Neuronal stem cell (in vitro differentiated cells): Measurements from ENCODE around the gene KIT. TPM values are rescaled to one million over a fixed set of nuclear protein-coding genes. Genes with fewer than 3 reads are reported as not detected.

ENCODE experiments used
- DNase-seq: peaks from one replicate; pipeline ENCODE4 v3.0.0-alpha.2; 2013; ENCODE audit warnings: low spot score
- H2AFZ ChIP-seq: one replicate; pipeline ENCODE4 v1.6.1; 2013; ENCODE audit warnings: mild to moderate bottlenecking, low read length, inconsistent platforms
- H2AK5ac ChIP-seq: 2 replicates; pipeline ENCODE4 v1.6.1; 2013; ENCODE audit warnings: low read depth, mild to moderate bottlenecking, inconsistent platforms, low read length, moderate library complexity, mixed read lengths
- H2BK120ac ChIP-seq: 2 replicates; pipeline ENCODE4 v1.6.1; 2013; ENCODE audit warnings: low read depth, mild to moderate bottlenecking, inconsistent platforms, low read length, moderate library complexity, mixed read lengths
- H2BK12ac ChIP-seq: one replicate; pipeline ENCODE4 v1.6.1; 2013; ENCODE audit warnings: low read length, inconsistent platforms
- H2BK15ac ChIP-seq: 2 replicates; pipeline ENCODE4 v1.6.1; 2013; ENCODE audit warnings: mild to moderate bottlenecking, low read length, inconsistent platforms, mixed read lengths
- H2BK5ac ChIP-seq: one replicate; pipeline ENCODE4 v1.6.1; 2013; ENCODE audit warnings: inconsistent platforms, mild to moderate bottlenecking, low read length, moderate library complexity
- H3K14ac ChIP-seq: one replicate; pipeline ENCODE4 v1.6.1; 2013; ENCODE audit warnings: low read length, inconsistent platforms
- H3K18ac ChIP-seq: 2 replicates; pipeline ENCODE4 v1.6.1; 2013; ENCODE audit warnings: low read length, inconsistent platforms
- H3K23ac ChIP-seq: 2 replicates; pipeline ENCODE4 v1.6.1; 2013; ENCODE audit warnings: low read depth, mild to moderate bottlenecking, mixed read lengths, low read length, inconsistent platforms; ENCODE audit not compliant: poor library complexity
- H3K27ac ChIP-seq: replicated peaks from 3 replicates; pipeline ENCODE4 v1.5.1; 2013; ENCODE audit warnings: low read length, inconsistent platforms
- H3K27me3 ChIP-seq, 3 experiments: 2 replicates each; pipeline ENCODE4 v1.6.1; 2013; ENCODE audit warnings: low read length in 3 of 3, mild to moderate bottlenecking in 2 of 3, inconsistent platforms in 1 of 3, low read depth in 1 of 3, mixed read lengths in 1 of 3, moderate library complexity in 1 of 3; ENCODE audit not compliant: control insufficient read depth in 3 of 3, insufficient read depth in 3 of 3
- H3K36me3 ChIP-seq, 2 donors: replicated peaks in 1 of 2; 2 replicates each; pipeline ENCODE4 v1.6.1; 2013; ENCODE audit warnings: low read length in 2 of 2; ENCODE audit not compliant: control insufficient read depth in 2 of 2, insufficient read depth in 2 of 2
- H3K4ac ChIP-seq: 2 replicates; pipeline ENCODE4 v1.6.1; 2013; ENCODE audit warnings: inconsistent platforms, mild to moderate bottlenecking, low read length, moderate library complexity
- H3K4me1 ChIP-seq, 2 donors: 1 replicate in 1 of 2; 2 replicates in 1 of 2; pipeline ENCODE4 v1.6.1; 2013; ENCODE audit warnings: low read length in 2 of 2, low read depth in 1 of 2; ENCODE audit not compliant: control insufficient read depth in 2 of 2, insufficient read depth in 1 of 2
- H3K4me2 ChIP-seq: one replicate; pipeline ENCODE4 v1.6.1; 2013; ENCODE audit warnings: mild to moderate bottlenecking, low read length, inconsistent platforms; ENCODE audit not compliant: insufficient read depth, poor library complexity, severe bottlenecking
- H3K4me3 ChIP-seq, 2 donors: 2 replicates each; pipeline ENCODE4 v1.5.1; 2013; ENCODE audit warnings: low read length in 2 of 2, mild to moderate bottlenecking in 2 of 2, inconsistent platforms in 1 of 2, moderate library complexity in 1 of 2
- H3K79me1 ChIP-seq: one replicate; pipeline ENCODE4 v1.6.1; 2013; ENCODE audit warnings: low read depth, mild to moderate bottlenecking, inconsistent platforms, low read length, moderate library complexity
- H3K9ac ChIP-seq: one replicate; pipeline ENCODE4 v1.6.1; 2013; ENCODE audit warnings: mild to moderate bottlenecking, low read depth, low read length, inconsistent platforms; ENCODE audit not compliant: poor library complexity
- H3K9me3 ChIP-seq, 2 donors: replicated peaks in 1 of 2; 2 replicates each; pipeline versions ENCODE3 to v1.6.1; 2013; ENCODE audit warnings: low read length in 2 of 2, mild to moderate bottlenecking in 2 of 2, inconsistent platforms in 1 of 2, low read depth in 1 of 2, mixed read lengths in 1 of 2, moderate library complexity in 1 of 2; ENCODE audit not compliant: control insufficient read depth in 2 of 2, insufficient read depth in 1 of 2
- H4K8ac ChIP-seq: one replicate; pipeline ENCODE4 v1.6.1; 2013; ENCODE audit warnings: low read depth, mild to moderate bottlenecking, inconsistent platforms, low read length, moderate library complexity
- H4K91ac ChIP-seq: one replicate; pipeline ENCODE4 v1.6.1; 2013; ENCODE audit warnings: low read length, low read depth, mild to moderate bottlenecking, inconsistent platforms; ENCODE audit not compliant: poor library complexity
- WGBS, 2 donors: extraction: QIAGEN DNeasy Blood & Tissue Kit; methylation state at CpG; one replicate each; pipeline ENCODE4 v1.1.7; 2013; ENCODE audit warnings: missing lambda C conversion rate in 2 of 2, mixed read lengths in 1 of 2; ENCODE audit not compliant: insufficient read length in 2 of 2, insufficient replicate concordance in 1 of 2; ENCODE audit errors: extremely low coverage in 2 of 2; 5-methylcytosine and 5-hydroxymethylcytosine counted together
- polyA plus RNA-seq, 2 experiments: library from polyadenylated mRNA; stranded (reverse); fragments of 200-250 nt; gene quantifications; one replicate each; pipeline ENCODE4 v1.2.3, GENCODE V29; 2013

KIT gene
- 8.3 TPM for polyA plus RNA-seq (2013, experiment 1 of 2)
- polyA plus RNA-seq (2013, experiment 2 of 2) = 8.3 TPM

DNA sequence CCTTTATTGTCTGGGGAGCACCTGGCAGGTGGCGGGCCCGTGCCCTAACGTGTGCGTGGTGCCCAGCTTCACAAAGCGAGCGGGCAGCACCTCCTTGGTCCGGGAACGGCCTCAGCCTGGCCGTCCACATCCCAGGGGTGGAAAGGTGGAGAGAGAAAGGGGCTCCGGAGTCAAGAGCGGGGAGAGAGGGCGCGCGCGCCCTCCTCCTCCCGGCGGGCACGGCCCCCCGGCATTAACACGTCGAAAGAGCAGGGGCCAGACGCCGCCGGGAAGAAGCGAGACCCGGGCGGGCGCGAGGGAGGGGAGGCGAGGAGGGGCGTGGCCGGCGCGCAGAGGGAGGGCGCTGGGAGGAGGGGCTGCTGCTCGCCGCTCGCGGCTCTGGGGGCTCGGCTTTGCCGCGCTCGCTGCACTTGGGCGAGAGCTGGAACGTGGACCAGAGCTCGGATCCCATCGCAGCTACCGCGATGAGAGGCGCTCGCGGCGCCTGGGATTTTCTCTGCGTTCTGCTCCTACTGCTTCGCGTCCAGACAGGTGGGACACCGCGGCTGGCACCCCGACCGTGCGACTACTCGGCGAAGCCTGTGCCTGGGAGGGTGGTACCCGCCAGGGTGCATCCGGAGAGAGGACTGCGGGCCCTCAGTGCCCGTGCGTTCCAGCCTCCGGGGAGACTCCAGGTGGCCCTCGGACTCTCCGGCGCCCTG, at the start of gene KIT:
Gene KIT, plus strand, starts transcription at position 407 of the 701 bp plus-strand sequence. Its CDS starts 58 bp downstream, at position 465.
- H3K14ac ChIP-seq = peak within 1 kb of the TSS; percentile 73
- peak; percentile 75 for DNase-seq
- H3K79me1 ChIP-seq = no peaks in the 10 kb centered on the region
- peak within 1 kb of the TSS; percentile 79 for H2BK15ac ChIP-seq
- peak within 1 kb of the TSS; percentile 57 to 94 for H3K4me3 ChIP-seq
- H3K27me3 ChIP-seq = peaks cover 0 to 76% (median 23%) of the 10 kb centered on the region in 3 experiments
- no peak within 1 kb of the TSS for H2AK5ac ChIP-seq
- H3K23ac ChIP-seq = peak within 1 kb of the TSS; percentile 76
- peak within 1 kb of the TSS; percentile 96 for H3K18ac ChIP-seq
- peak within 1 kb of the TSS; percentile 36 for H2BK120ac ChIP-seq
- no peak within 1 kb of the TSS for H4K8ac ChIP-seq
- peak within 1 kb of the TSS; percentile 66 for H2BK5ac ChIP-seq
- no peaks in the 10 kb centered on the region for H3K9me3 ChIP-seq
- WGBS, 2 donors = no CpG with 5 or more reads among the region's 72 CpGs
- H3K27ac ChIP-seq = peak within 1 kb of the TSS; percentile 19
- peaks cover 5 to 10% of the 10 kb centered on the region in 2 donors for H3K4me1 ChIP-seq
- H3K4me2 ChIP-seq = peak within 1 kb of the TSS; percentile 99
- peak within 1 kb of the TSS; percentile 92 for H3K9ac ChIP-seq
- no peaks in the 10 kb centered on the region for H3K36me3 ChIP-seq
- no peak within 1 kb of the TSS for H3K4ac ChIP-seq
- peak within 1 kb of the TSS; percentile 63 for H2BK12ac ChIP-seq
- peak within 1 kb of the TSS; percentile 99 for H2AFZ ChIP-seq
- peak within 1 kb of the TSS; percentile 14 for H4K91ac ChIP-seq

DNA sequence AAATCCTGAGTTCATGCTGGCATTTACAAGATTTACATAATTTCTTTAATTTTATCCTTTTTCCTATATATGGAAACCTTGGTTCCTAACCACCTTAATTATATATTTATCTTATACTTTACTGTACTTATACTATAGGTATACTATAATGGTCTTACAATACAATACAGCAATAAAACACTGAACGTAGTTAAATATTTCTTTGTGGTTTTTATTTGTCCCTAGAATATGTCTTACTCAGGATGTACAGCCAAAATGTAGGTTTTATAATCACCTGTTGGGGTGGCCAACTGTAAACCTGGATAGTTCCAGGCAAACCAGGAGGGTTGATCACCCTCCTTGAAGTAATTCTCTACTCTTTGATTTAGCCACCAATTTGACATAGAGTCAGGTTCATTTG, 48.4 kb upstream of the KIT start:
- Histone ChIP-seq H2AK5ac (no peak overlapping the region), H4K91ac (no peak overlapping the region), H3K36me3 (no peaks in the 10 kb centered on the region), H3K27ac (no peak overlapping the region), H2BK5ac (no peak overlapping the region), H3K4me3 (no peak overlapping the region), H3K14ac (no peak overlapping the region), H3K27me3 (peaks cover 0 to 2% (median 0%) of the 10 kb centered on the region in 3 experiments), H4K8ac (no peak overlapping the region), H2BK12ac (no peak overlapping the region), H2BK15ac (no peak overlapping the region), H3K9ac (no peak overlapping the region), H3K9me3 (peaks cover 0 to 2% of the 10 kb centered on the region in 2 donors), H3K23ac (no peak overlapping the region), H3K4ac (no peak overlapping the region), H2AFZ (no peak overlapping the region), H2BK120ac (no peak overlapping the region), H3K4me1 (no peaks in the 10 kb centered on the region), H3K18ac (no peak overlapping the region), H3K4me2 (no peak overlapping the region), H3K79me1 (no peaks in the 10 kb centered on the region)
- WGBS, 2 donors = no CpG with 5 or more reads among the region's 1 CpG
- no peak for DNase-seq

DNA sequence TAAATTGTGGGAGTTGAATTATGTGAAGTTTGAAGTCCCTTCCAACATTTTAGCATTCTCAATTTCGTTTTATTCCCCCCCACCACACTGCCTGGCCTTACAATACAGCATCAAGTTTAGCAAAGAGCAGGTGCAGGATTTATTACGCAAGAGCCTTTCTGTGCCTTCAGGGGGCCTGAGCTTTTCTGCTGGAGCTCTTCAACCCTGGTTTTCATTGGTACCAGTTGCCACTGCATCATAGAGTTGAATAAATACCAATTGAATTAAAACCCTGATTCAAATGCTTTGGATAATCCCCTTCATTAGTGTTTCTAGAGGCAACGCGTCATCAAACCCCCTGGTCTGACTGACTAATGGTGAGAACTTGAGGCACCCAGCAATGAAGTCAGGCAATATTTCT, 43.6 kb upstream of the KIT start:
- Histone ChIP-seq H2AK5ac (no peak overlapping the region), H3K4me3 (no peak overlapping the region), H3K36me3 (no peaks in the 10 kb centered on the region), H2BK15ac (no peak overlapping the region), H2BK12ac (no peak overlapping the region), H2AFZ (no peak overlapping the region), H3K18ac (no peak overlapping the region), H3K9me3 (no peaks in the 10 kb centered on the region), H3K4me1 (no peaks in the 10 kb centered on the region), H2BK120ac (no peak overlapping the region), H3K14ac (no peak overlapping the region), H3K23ac (no peak overlapping the region), H3K27me3 (peaks cover 0 to 2% (median 0%) of the 10 kb centered on the region in 3 experiments), H4K91ac (no peak overlapping the region), H3K4me2 (no peak overlapping the region), H3K4ac (no peak overlapping the region), H3K27ac (no peak overlapping the region), H4K8ac (no peak overlapping the region), H3K79me1 (no peaks in the 10 kb centered on the region), H2BK5ac (no peak overlapping the region), H3K9ac (no peak overlapping the region)
- no CpG with 5 or more reads among the region's 4 CpGs for WGBS, 2 donors
- no peak for DNase-seq

DNA sequence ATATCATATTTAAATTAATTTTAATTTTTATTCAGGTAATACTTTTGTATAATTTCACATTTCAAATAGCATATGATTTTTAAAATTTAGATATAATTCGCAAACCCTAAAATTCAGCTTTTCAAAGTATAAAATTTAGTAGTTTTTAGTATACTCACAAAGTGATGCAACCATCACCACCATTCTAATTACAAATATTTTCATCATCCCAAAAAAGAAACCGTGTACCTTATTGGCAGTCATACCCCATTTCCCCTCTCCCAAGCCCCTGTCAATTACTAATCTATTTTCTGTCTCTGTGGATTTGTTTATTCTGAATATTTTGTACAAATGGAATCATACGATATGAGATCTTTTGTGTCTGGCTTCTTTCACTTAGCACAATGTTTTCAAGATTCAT, 37.0 kb upstream of the KIT start:
- Histone ChIP-seq H3K4ac (no peak overlapping the region), H3K4me3 (no peak overlapping the region), H4K8ac (no peak overlapping the region), H3K4me2 (no peak overlapping the region), H2BK5ac (no peak overlapping the region), H2AK5ac (no peak overlapping the region), H3K27ac (no peak overlapping the region), H3K36me3 (no peaks in the 10 kb centered on the region), H4K91ac (no peak overlapping the region), H3K14ac (no peak overlapping the region), H3K4me1 (no peaks in the 10 kb centered on the region), H2AFZ (no peak overlapping the region), H2BK15ac (no peak overlapping the region), H3K18ac (no peak overlapping the region), H2BK12ac (no peak overlapping the region), H3K79me1 (no peaks in the 10 kb centered on the region), H3K9ac (no peak overlapping the region), H2BK120ac (no peak overlapping the region), H3K23ac (no peak overlapping the region), H3K9me3 (no peaks in the 10 kb centered on the region), H3K27me3 (no peaks in the 10 kb centered on the region)
- no CpG with 5 or more reads among the region's 3 CpGs for WGBS, 2 donors
- DNase-seq = no peak
